HT-29 (cell line): ENCODE measurements around the gene AARSD1. TPM values are rescaled to one million over a fixed set of nuclear protein-coding genes. Genes with fewer than 3 reads are reported as not detected.
"Not testable (repeated sequence)": the region's sequence is repeated elsewhere in the genome, so short reads cannot be mapped to it uniquely, and the experiment has no call there.

Experiments
- DNase-seq: peaks from one replicate; pipeline ENCODE4 v3.0.0-alpha.2; 2015; ENCODE audit warnings: low spot score
- total RNA-seq: library from RNA; depleted of rRNA; stranded (reverse); fragments of >200 nt; shearing (Covaris generic); gene quantifications from 2 replicates; pipeline ENCODE4 v1.2.3, GENCODE V29; 2014; rRNA removed

The AARSD1 gene, protein sequence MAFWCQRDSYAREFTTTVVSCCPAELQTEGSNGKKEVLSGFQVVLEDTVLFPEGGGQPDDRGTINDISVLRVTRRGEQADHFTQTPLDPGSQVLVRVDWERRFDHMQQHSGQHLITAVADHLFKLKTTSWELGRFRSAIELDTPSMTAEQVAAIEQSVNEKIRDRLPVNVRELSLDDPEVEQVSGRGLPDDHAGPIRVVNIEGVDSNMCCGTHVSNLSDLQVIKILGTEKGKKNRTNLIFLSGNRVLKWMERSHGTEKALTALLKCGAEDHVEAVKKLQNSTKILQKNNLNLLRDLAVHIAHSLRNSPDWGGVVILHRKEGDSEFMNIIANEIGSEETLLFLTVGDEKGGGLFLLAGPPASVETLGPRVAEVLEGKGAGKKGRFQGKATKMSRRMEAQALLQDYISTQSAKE
- total RNA-seq: 35.3 and 54.1 TPM in 2 replicates

DNA sequence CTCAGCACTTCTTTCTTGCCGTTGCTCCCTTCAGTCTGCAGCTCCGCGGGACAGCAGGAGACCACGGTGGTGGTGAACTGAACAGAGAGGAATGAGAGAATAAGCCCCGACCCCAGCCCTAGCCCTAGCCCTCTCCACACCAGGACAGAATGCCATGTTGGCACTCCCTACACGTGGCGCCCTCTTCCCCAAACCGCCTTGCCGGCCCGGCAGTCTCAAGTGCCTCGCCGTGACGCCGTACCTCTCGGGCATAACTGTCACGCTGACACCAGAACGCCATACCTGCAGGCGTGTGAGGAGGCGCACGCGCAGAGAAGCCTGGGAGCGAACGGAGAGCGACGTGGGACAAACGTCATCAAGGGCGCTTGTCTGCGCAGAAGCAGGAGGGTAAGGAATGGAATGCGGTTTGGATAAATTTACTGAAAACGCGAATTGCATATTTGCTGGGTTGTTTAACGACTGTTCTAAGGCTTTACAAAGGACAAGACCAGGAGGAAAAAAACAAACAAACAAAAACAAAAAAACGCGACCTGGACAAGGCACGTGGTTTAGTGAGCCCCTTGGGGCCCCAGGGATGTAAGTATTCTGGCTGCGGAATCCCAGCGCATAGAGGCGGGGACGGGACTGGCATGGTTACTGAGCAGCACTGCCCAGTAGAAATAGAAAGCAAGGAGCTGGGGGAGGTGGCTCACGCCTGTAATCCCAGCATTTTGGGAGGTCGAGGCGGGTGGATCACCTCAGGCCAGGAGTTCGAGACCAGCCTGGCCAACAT lies at the start of gene AARSD1:
TSS of gene AARSD1 (minus strand) at position 294 of the 772 bp plus-strand sequence. CDS start at position 280, 14 bp downstream.
- DNase-seq: peak; percentile 95

- no peak for DNase-seq
Observed at GRCh38 chr17:43013296-43013695, 49.0 kb upstream of the AARSD1 start.

GRCh38 chr17:43011728-43012472 lies 47.6 kb upstream of the AARSD1 start:
- peak; percentile 43 for DNase-seq

GRCh38 chr17:43010667-43011308 lies 46.5 kb upstream of the AARSD1 start:
- DNase-seq: peak; percentile 96

DNA sequence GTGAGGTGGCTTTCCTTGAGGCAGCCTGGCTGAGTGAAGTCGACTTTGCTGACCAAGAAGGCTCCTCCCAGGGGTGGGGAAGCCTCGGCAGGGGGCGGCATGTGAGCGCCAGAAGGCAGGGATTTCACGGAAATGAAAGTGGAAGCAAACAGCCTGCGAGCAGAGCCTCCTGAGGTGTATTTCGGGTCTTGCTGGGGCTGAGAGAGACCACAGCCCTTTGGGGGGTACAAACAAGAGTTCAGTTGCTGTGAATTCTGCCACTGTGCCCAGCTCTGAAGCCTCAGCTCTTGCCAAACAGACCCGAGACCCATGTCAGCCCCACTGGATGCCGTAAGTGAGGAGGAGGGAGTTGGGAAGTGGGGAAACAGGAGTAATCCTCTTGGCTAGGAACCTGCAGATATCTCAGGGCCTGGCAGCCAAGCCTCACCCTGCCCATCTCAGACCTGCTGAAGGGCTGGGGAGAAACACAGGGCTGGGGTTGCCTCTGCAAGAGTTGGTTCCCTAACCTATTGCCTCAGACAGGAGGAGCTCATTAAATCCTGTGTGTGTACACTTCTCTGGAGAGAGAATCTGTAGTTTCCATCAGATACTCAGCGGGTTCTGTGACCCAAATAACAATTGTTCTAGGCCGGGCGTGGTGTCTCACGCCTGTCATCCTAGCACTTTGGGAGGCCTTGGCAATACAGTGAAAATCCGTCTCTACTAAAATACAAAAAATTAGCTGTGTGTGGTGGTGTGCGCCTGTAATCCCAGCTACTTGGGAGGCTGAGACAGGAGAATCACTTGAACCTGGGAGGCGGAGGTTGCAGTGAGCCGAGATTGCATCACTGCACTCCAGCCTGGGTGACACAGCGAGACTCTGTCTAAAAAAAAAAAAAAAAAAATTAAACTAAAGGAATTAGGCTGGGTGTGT lies 42.6 kb upstream of the AARSD1 start, which contains the start of gene IFI35:
TSS of gene IFI35 (plus strand) at position 146 of the 913 bp plus-strand sequence. CDS start at position 310, 164 bp downstream.
- peak; percentile 88 for DNase-seq

DNA sequence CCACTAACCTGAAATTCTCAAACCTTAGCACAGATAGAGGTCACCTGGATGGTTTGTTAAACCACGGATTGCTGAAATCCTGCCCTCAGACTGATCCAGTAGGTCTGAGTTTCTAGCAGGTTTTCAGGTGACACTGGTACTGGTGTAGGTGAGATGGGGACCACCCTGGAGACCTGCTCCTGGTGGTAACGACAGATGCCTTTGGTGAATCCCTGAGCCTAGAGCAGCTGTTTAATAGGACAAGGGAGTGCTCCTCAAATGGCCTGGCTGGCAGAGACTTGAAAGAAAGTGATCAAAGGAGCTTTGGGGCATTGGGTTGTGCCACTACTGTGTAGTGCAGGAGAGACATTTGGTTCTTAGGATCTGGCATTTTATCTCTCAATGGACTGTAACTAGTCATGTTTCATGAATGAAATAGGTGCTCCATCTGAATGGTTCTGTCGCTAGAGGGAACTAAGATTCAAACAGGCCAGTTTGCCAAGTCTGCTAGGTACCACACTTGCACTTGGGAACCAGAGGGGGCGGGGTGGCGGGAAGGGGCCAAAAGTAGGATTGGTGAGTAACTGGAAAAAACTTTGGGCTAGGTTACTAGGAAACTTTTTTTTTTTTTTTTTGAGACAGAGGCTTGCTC lies 39.4 kb upstream of the AARSD1 start:
- DNase-seq: peak; percentile 60

GRCh38 chr17:43000894-43001293 lies 36.6 kb upstream of the AARSD1 start:
- DNase-seq: not testable (repeated sequence)

GRCh38 chr17:42999003-42999525 lies 34.8 kb upstream of the AARSD1 start:
- no peak for DNase-seq

DNA sequence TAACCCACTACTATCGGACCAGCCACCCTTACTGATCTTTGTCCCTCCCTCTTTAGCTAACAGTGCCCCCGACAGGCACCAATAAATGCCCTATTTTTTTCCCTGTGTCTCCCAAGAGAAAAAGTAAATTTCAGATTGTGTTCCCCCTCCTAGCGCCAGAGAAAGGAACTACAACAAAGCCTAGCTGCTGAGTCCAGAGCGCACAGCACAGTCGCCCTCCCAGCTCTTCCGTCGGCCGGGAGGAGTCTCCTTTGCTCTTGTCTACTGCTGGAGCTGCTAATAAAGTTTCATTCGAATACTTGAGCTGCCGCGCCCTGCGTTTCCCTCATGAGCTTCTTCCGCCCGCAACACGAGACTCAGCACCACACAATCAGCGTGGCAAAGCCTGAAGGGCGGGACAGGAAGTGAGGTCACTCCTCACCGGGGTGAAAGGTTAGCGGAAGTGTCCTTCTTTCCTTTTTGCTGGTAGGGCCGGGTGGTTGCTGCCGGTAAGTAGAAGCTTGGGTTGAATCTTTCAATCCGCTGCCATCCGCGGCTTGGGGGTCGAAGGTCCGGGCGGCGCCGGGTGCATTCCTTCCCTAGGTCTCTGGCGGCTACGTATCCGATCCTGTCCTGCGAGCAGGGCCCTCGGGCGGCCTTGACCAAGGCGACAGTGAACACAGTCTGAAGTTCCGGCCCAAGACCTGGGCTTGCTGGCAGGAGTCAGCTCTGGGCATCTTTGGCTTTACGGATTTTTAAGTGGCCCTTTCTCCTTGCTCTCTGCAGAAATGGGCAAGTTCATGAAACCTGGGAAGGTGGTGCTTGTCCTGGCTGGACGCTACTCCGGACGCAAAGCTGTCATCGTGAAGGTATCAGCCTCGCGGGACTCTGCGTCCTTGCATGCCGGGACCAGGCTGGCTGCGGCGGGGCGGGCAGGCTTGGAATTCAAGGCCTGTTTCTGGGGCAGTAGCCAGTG lies 34.0 kb upstream of the AARSD1 start, which contains the start of gene RPL27:
TSS of gene RPL27 (plus strand) at position 436 of the 955 bp plus-strand sequence. CDS start at position 768, 332 bp downstream.
- peak; percentile 98 for DNase-seq

DNA sequence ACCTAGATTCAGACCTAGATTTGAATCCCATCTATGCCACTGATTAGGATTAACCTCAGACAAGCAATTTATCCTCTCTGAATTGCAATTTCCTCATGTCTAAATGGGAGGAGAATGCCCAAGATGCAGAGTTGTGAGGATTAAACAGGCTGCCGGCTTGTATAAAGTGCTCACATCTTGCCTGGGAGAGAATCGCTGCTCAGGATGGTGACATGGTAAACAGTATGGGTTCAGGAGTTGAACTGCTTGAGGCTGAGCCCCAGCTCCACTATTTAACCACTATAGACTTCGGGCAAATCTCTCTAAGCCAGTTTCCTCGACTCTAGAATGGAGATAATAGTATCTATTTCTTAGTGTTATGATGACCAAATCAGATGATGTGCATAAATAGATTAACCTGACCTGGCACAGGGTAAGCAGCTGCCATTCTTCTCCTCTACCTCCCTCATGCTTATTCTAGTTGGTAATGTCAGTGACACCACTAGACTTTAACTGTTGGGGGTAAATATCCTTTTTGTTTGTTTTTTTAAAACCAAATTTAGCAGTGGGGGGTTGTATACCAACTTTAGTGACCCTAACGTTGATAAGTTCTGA lies 33.2 kb upstream of the AARSD1 start:
- DNase-seq: peak; percentile 30

GRCh38 chr17:42993913-42994312 lies 29.7 kb upstream of the AARSD1 start:
- DNase-seq: not testable (repeated sequence)

DNA sequence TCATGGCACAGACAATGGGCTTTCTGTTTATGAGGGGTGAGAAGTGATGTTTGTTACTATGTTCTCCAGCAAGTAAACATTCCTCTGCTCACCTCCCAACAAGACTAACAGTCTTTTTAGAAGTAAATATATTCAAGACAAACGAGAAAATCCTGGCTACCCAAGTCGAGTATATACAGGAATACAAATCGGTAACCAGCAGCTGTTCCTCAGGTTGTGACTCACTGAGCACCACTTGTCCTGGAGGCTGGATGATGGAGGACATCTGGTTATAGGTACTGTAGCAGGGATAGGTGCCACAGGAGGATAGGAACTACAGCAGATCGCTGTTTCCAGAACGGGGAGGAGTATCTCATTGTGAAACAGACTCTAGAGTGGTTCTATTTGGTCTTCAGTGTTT lies 28.6 kb upstream of the AARSD1 start:
- DNase-seq: no peak

DNA sequence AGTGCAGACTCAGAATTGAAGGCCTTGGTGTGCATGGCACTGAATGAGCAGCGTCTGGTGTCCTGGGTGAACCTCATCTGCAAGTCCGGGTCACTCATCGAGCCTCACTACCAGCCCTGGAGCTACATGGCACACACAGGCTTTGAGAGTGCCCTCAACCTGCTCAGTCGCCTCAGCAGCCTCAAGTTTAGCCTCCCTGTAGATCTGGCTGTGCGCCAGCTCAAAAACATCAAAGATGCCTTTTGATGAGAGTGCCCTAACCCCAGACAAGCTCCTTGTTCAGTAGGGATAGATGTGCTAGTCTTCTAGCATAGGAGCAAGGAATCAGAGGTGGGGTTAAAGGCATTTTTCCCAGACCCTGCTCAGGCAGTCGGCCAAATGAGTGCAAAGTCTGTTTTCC lies 27.2 kb upstream of the AARSD1 start:
- no peak for DNase-seq

DNA sequence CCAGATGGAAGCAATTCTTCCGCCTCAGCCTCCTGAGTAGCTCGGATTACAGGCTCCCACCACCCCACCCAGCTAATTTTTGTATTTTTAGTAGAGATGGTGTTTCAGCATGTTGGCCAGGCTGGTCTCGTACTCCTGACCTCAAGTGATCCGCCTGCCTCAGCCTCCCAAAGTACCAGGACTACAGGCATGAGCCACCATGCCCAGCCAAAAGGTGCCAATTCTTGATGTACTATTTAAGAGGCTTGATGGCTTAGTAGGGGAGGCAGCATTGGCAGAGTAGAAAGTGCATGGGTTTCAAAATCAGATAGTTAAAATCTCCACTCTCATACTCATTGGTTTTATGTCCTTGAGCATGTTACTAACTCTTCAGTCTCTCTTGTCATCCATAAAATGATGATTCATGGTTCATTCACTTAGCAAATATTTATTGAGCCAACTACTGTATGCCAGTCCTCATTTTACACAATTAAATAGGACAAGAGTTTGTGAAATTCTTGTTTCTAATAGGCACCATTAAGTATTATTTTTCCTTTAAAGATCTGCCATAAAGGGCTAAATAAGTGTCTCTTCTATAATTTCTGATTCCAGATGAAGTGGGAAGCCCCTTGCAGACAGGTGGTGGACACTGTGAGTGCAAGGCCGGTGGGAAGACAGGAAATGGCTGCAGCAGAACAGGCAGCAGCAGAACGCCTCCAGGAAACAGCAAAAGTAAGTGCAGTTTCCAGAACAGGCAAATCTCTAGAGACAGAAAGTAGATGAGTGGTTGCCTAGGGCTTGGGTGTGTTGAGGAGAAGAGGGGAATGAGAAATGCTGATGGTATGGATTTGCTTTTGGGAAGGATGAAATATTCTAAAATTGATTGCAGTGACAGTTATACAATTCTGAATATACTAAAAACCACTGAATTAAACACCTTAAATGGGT lies 25.7 kb upstream of the AARSD1 start:
- peak; percentile 50 for DNase-seq

DNA sequence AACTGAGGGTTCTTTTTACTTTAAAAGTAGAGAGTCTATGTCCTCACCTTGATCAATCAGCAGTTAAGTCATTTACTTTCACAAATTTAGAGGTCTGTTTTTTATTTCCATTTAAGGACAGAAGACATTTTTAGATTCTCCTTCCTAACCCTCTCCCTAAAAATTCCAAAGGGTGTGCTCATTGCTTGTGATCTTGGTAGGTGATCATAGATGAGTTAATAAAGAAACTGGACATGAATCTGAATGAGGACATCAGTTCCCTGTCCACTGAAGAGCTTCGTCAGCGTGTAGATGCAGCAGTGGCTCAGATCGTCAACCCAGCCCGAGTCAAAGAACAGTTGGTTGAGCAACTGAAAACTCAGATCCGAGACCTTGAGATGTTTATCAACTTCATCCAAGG lies 24.9 kb upstream of the AARSD1 start:
- DNase-seq: no peak

DNA sequence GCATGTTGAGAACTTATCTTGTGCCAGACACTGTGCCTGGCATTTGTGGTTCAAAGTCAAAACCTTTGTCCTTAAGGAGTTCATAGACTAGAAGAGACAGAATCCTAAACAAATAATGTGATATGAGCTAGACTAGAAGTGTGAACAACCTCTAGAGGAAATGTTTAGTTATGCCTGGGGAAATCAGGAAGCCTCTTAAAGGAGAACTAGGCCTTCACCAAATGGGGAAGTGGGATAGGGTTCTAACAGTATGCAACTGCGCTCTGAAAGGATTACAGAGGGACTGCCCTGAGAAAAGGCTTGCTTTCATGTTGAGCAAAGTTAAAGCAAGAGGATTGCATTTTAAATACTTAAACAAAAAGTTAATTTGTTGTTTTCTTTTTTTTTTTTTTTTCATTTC lies 21.0 kb upstream of the AARSD1 start:
- DNase-seq: no peak

DNA sequence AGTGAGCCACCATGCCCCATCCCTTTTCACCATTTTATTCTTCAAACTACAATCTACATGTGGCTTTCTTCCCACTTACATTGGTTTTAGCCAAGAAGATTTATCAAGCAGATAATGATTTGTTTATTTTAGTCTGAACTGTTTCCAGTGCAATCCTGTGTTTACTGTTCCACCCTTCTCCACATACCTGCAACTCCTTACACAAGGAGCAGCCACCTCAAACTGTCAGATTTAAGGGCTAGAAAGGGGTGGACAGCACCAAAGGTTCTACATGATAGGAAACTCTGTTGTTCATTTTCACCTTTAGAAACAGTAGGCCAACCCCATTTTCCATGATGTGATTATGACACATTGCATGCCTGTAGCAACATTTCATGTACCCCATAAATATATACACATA lies 18.0 kb upstream of the AARSD1 start:
- DNase-seq: peak; percentile 44
